ENCODE data around the gene COG2.
"Not testable (repeated sequence)": the region's sequence is repeated elsewhere in the genome, so short reads cannot be mapped to it uniquely, and the experiment has no call there.

COG2 gene

GRCh38 chr1:230717251-230717650 lies 75.0 kb downstream of the COG2 start:
- no peak overlapping the region for H3K9ac ChIP-seq (ENCODE audit: low read length)
- no peak overlapping the region for H3K27ac ChIP-seq (ENCODE audit: low read depth, low read length)
- peaks cover 7% of the 10 kb centered on the region for H3K4me1 ChIP-seq (ENCODE audit: control insufficient read depth, insufficient read depth, low read length)
- no peak overlapping the region for H3K4me3 ChIP-seq (ENCODE audit: low read length)
- no peaks in the 10 kb centered on the region for H3K27me3 ChIP-seq (ENCODE audit: control insufficient read depth, insufficient read depth, low read length)
- H3K36me3 ChIP-seq (ENCODE audit: control insufficient read depth, insufficient read depth, low read length), result no peaks in the 10 kb centered on the region

- not testable (repeated sequence) for H3K27ac ChIP-seq (ENCODE audit: low read depth, low read length); H3K4me1 ChIP-seq (ENCODE audit: control insufficient read depth, insufficient read depth, low read length); H3K4me3 ChIP-seq (ENCODE audit: low read length); H3K27me3 ChIP-seq (ENCODE audit: control insufficient read depth, insufficient read depth, low read length); H3K9ac ChIP-seq (ENCODE audit: low read length); H3K36me3 ChIP-seq (ENCODE audit: control insufficient read depth, insufficient read depth, low read length)
Measured at GRCh38 chr1:230721849-230722522, 79.7 kb downstream of the COG2 start.

- Histone ChIP-seq H3K4me1 (ENCODE audit: control insufficient read depth, insufficient read depth, low read length) (no peaks in the 10 kb centered on the region), H3K27ac (ENCODE audit: low read depth, low read length) (no peak overlapping the region), H3K36me3 (ENCODE audit: control insufficient read depth, insufficient read depth, low read length) (no peaks in the 10 kb centered on the region), H3K4me3 (ENCODE audit: low read length) (no peak overlapping the region), H3K9ac (ENCODE audit: low read length) (no peak overlapping the region), H3K27me3 (ENCODE audit: control insufficient read depth, insufficient read depth, low read length) (no peaks in the 10 kb centered on the region)
Measured at GRCh38 chr1:230725256-230726012, 83.2 kb downstream of the COG2 start.

- Histone ChIP-seq H3K27me3 (ENCODE audit: control insufficient read depth, insufficient read depth, low read length) (no peaks in the 10 kb centered on the region), H3K4me1 (ENCODE audit: control insufficient read depth, insufficient read depth, low read length) (no peaks in the 10 kb centered on the region), H3K36me3 (ENCODE audit: control insufficient read depth, insufficient read depth, low read length) (no peaks in the 10 kb centered on the region), H3K9ac (ENCODE audit: low read length) (no peak overlapping the region), H3K27ac (ENCODE audit: low read depth, low read length) (no peak overlapping the region), H3K4me3 (ENCODE audit: low read length) (no peak overlapping the region)
Measured at GRCh38 chr1:230728710-230729392, 86.6 kb downstream of the COG2 start.

- H3K36me3 ChIP-seq (ENCODE audit: control insufficient read depth, insufficient read depth, low read length), result no peaks in the 10 kb centered on the region
- no peak overlapping the region for H3K9ac ChIP-seq (ENCODE audit: low read length)
- H3K27ac ChIP-seq (ENCODE audit: low read depth, low read length), result no peak overlapping the region
Measured at GRCh38 chr1:230730977-230731376, 88.7 kb downstream of the COG2 start.

GRCh38 chr1:230735447-230735846 lies 93.2 kb downstream of the COG2 start:
- no peaks in the 10 kb centered on the region for H3K4me1 ChIP-seq (ENCODE audit: control insufficient read depth, insufficient read depth, low read length)
- no peaks in the 10 kb centered on the region for H3K36me3 ChIP-seq (ENCODE audit: control insufficient read depth, insufficient read depth, low read length)
- no peaks in the 10 kb centered on the region for H3K27me3 ChIP-seq (ENCODE audit: control insufficient read depth, insufficient read depth, low read length)
- H3K4me3 ChIP-seq (ENCODE audit: low read length), result no peak overlapping the region
- no peak overlapping the region for H3K9ac ChIP-seq (ENCODE audit: low read length)
- H3K27ac ChIP-seq (ENCODE audit: low read depth, low read length), result no peak overlapping the region

More at GRCh38 chr1:230730977-230731376, 88.7 kb downstream of the COG2 start:
- H3K27me3 ChIP-seq (ENCODE audit: control insufficient read depth, insufficient read depth, low read length), result no peaks in the 10 kb centered on the region
- H3K4me3 ChIP-seq (ENCODE audit: low read length), result no peak overlapping the region
- H3K4me1 ChIP-seq (ENCODE audit: control insufficient read depth, insufficient read depth, low read length), result no peaks in the 10 kb centered on the region

- Histone ChIP-seq H3K9ac (ENCODE audit: low read length) (no peak overlapping the region), H3K4me3 (ENCODE audit: low read length) (no peak overlapping the region), H3K27ac (ENCODE audit: low read depth, low read length) (no peak overlapping the region), H3K36me3 (ENCODE audit: control insufficient read depth, insufficient read depth, low read length) (no peaks in the 10 kb centered on the region), H3K27me3 (ENCODE audit: control insufficient read depth, insufficient read depth, low read length) (no peaks in the 10 kb centered on the region), H3K4me1 (ENCODE audit: control insufficient read depth, insufficient read depth, low read length) (no peaks in the 10 kb centered on the region)
Measured at GRCh38 chr1:230737622-230738262, 95.5 kb downstream of the COG2 start.

- no peak overlapping the region for H3K27ac ChIP-seq (ENCODE audit: low read depth, low read length)
- no peaks in the 10 kb centered on the region for H3K36me3 ChIP-seq (ENCODE audit: control insufficient read depth, insufficient read depth, low read length)
- no peak overlapping the region for H3K9ac ChIP-seq (ENCODE audit: low read length)
- H3K4me3 ChIP-seq (ENCODE audit: low read length), result no peak overlapping the region
- H3K27me3 ChIP-seq (ENCODE audit: control insufficient read depth, insufficient read depth, low read length), result no peaks in the 10 kb centered on the region
- H3K4me1 ChIP-seq (ENCODE audit: control insufficient read depth, insufficient read depth, low read length), result no peaks in the 10 kb centered on the region
Measured at GRCh38 chr1:230739564-230740290, 97.4 kb downstream of the COG2 start.
